Inflammatory macrophage treated with lipopolysaccharide for 1 hour (primary cell): ENCODE measurements around the gene WDR19.
"Not testable (repeated sequence)": the region's sequence is repeated elsewhere in the genome, so short reads cannot be mapped to it uniquely, and the experiment has no call there.

ENCODE experiments used
- DNase-seq, 2 donors: peaks; one replicate each; pipeline ENCODE4 v3.0.0-alpha.2; 2020 to 2022

WDR19 gene

DNA sequence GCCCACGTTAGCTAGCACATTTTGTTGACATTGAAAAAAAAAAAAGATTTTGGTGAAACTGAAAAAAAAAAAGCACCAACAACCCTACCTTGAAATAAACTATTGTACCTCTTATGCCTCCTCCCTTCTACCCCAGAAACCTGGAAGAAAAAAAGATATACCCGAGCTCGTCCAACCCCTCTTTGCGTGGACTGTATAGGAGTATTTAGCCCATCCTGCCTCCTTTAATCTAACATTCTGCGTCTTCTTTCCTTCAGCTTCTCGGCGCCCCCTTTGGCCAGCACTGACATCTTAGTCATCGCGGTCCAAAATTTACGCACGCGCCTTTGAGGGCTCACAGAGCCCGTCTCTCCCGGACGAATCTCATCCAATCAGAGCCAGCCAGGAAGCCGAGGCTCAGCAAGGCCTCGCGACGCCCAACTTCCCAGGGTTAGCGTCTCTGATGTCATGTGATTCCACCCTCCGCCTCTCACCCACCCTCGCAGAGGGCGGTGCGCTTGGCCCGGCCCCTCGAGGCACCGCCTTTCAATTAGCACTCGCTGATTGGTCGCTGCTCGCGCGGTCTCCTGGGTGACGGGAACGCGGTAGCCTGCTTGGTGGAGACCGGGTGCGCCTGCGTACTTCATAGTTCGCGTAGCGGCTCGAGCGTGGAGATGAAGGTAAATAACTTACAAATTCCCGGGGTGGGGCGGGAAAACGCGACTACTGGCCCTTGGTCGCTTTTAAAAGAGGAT lies at the start of gene WDR19:
TSS of gene WDR19 (plus strand) at position 625 of the 734 bp plus-strand sequence. CDS start at position 654, 29 bp downstream.
- peak; percentile 98 to 100 for DNase-seq

- DNase-seq: no peak
Measured at GRCh38 chr4:39133623-39134022, 48.7 kb upstream of the WDR19 start.

DNA sequence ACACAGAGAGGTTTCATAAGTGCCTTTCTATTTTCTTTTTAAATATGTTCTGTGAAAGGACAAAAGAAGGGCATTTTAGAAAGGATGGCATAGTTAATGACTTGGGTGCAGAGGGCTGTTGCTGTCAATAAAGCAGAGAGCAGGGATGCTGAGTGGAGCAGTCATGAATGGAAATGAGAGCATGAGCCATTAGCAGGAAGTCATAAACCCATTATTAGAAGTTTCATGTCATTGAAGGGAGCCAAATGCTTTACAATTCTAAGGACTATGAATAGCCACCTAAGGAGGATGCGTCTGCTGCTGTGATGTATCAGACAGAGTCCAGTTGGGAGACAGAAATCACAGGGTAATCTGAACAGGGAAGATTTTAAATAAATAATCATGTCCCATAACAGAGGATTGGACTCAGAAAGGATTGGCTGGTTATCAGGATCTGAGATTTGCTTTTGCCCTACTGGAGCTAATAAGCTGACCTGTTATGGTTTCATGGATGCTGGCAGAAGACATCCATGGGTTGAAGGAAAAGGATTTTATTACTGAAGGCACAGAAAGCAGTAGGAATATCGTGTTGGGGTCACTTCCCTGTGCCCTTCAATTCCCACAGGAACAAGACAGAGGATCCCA lies 47.5 kb upstream of the WDR19 start:
- no peak for DNase-seq

GRCh38 chr4:39138227-39138626 lies 44.1 kb upstream of the WDR19 start:
- not testable (repeated sequence) for DNase-seq

DNA sequence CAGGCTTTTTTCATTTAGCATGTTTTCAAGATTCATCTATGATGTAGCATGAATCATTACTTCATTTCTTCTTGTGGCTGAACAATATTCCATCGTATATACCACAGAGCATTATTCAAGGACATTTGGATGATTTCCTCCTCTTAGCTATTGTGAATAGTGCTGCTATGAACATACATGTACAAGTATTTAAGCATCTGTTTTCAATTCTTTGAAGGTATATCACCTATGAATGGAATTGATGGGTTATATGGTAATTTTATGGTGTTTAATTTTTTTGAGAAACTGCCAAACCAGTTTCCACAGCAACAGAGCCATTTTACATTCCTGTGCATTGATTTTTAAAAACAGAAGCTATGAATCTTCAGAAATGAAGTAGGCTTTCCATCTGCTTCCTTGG lies 36.1 kb upstream of the WDR19 start:
- no peak for DNase-seq

DNA sequence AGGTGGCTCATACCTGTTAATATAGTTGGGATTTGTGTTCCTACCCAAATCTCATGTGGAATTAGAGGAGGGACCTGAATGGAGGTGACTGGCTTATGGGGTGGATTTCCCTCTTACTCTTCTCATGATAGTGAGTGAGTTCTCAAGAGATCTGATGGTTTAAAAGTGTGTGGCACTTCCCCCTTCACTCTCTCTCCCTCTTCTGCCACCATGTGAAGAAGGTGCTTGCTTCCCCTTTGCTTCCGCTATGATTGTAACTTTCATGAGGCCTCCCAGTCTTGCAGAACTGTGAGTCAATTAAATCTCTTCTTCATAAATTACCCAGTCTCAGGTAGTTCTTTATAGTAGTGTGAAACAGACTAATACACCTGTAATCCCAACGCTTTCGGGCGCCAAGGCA lies 28.3 kb upstream of the WDR19 start:
- no peak for DNase-seq

- DNase-seq: no peak
Measured at GRCh38 chr4:39157520-39157919, 24.8 kb upstream of the WDR19 start.

DNA sequence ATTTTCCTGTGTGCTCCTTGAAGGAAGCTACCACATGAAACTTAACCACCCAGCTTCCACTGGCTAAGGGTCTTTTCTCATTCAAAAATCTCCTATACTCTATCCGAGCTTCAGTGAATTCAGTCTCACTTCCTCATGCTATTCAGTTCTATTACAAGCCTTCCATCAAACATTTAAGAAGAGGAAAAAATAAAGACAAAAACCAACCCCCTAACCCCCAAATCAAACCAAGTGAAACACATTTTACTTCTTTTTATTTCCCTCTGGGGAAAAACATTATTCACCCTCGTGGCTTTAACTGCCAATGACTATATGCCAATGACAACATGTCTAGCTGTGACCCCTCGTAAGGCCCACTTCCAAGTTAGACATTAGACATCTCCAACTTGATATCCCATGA lies 16.2 kb upstream of the WDR19 start:
- DNase-seq: no peak

DNA sequence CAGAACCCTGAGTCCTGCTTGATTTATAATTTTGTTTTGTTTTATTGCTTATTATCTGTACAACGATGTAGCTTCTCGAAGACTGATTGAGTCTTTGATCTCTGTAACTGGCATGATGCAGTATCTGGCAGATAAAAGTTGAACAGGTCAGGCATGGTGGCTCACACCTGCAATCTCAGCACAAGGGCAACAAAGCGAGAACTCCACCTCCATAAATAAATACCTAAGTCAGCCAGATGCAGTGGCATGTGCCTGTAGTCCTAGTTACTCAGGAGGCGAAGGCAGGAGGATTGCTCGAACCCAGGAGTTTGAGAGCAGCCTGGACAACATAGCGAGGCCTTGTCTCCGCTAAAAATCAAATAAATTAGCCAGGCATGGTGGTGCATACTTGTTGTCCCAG lies 15.7 kb upstream of the WDR19 start:
- no peak for DNase-seq

- DNase-seq: no peak
Measured at GRCh38 chr4:39169426-39169825, 12.9 kb upstream of the WDR19 start.

GRCh38 chr4:39170301-39170700 lies 12.0 kb upstream of the WDR19 start:
- peak; percentile 43 to 49 for DNase-seq

- DNase-seq: no peak
Measured at GRCh38 chr4:39178706-39179105, 3.6 kb upstream of the WDR19 start.

DNA sequence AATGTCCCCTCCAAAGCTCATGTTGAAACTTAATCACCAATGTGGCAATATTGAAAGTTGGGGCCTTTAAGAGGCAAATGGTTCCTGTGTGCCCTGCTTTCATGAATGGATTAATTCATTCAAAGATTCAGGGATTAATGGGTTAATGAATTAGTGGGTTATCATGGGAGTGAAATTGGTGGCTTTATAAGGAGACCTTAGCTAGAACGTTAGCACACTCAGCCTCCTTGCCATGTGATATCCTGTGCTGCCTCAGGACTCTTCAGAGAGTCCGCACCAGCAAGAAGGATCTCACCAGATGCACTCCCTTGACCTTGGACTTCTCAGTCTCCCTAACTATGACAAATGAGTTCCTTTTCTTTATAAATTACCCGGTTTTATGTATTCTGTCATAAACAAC lies 2.6 kb upstream of the WDR19 start:
- no peak for DNase-seq

DNA sequence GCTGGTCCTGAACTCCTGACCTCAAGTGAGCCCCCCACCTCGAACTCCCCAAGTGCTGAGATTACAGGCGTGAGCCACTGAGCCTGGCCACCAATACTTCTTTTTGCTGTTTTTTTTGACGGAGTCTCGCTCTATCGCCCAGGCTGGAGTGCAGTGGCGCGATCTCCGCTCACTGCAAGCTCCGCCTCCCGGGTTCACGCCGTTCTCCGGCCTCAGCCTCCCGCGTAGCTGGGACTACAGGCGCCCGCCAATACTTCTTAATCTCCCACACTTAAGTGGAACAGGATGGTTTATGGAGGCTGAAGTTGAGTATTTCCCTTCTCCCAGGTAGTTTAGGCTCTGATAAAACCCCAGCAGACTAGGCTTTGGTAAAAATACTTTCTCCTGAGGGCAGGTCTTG lies 1.7 kb upstream of the WDR19 start:
- not testable (repeated sequence) for DNase-seq

- DNase-seq: no peak
Measured at GRCh38 chr4:39181520-39181904, 817 bp upstream of the WDR19 start.

- no peak for DNase-seq
Measured at GRCh38 chr4:39201963-39202362, 19.6 kb downstream of the WDR19 start.

GRCh38 chr4:39204543-39204942 lies 22.2 kb downstream of the WDR19 start:
- no peak for DNase-seq

DNA sequence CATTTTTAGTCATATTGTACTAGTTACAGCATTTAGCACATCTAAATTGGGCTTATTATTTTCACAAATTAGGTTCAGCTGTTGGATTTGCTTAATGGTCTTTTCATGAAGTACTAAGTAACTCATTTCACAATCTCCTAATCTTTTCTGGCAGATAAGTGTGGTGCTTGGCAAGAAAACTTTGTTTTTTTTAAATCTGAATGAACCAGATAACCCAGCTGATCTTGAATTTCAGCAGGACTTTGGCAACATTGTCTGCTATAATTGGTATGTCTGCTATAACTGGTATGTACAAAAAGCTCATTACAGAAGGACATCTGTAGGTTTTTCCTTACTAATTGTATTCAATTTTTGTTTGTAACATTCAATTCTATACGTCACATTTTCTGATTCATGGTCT lies 22.7 kb downstream of the WDR19 start:
- no peak for DNase-seq

GRCh38 chr4:39205476-39205875 lies 23.1 kb downstream of the WDR19 start:
- no peak for DNase-seq

GRCh38 chr4:39227906-39228305 lies 45.6 kb downstream of the WDR19 start:
- no peak for DNase-seq

GRCh38 chr4:39228377-39228776 lies 46.0 kb downstream of the WDR19 start:
- DNase-seq: no peak

- DNase-seq: no peak
Measured at GRCh38 chr4:39230462-39230861, 48.1 kb downstream of the WDR19 start.

GRCh38 chr4:39231660-39232059 lies 49.3 kb downstream of the WDR19 start:
- DNase-seq: no peak

DNA sequence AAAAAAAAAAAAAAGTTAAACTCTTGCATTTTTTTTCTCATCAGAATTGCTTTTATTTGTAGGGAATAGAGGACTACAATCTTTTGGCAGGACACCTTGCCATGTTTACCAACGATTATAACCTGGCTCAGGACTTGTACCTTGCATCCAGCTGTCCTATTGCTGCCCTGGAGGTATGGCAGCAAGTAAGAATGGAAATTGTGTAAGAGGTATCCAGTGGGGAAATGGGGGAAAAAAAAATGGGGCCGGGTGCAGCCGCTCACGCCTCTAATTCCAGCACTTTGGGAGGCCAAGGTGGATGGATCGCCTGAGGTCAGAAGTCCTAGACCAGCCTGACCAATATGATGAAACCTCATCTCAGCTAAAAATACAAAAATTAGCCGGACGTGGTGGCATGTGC lies 49.8 kb downstream of the WDR19 start:
- no peak for DNase-seq

DNA sequence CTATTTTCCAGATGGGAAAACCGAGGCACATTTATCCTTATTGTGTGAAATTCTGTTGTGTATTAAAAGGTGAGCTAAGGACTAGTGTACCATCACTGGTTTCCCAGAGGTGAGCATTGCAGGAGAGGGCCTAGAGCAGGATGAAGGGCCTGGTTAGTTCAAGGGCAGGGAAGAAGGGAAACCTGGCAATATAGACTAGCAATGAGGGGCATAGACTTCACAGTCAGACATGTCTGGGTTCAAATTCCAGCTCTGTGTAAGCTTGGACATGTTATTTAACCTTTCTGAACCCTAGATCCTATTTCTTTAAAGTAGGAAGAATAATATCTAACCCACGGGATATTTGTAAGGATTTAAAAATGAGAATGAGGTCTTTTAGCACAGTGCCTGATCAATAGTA lies 50.8 kb downstream of the WDR19 start:
- no peak for DNase-seq
